ENCODE measurements around the gene BTAF1.
"Not testable (repeated sequence)": the region's sequence is repeated elsewhere in the genome, so short reads cannot be mapped to it uniquely, and the experiment has no call there.

Gene BTAF1

GRCh38 chr10:92031580-92031979, 108.0 kb downstream of the BTAF1 start:
- H3K4me3 ChIP-seq (ENCODE audit: low read length), result no peak overlapping the region
- no peak for TF ChIP-seq ZNF274 (IDR thresholded peaks at IDR 0.05; ENCODE audit: low read depth, low read length)

GRCh38 chr10:92033070-92033469, 109.5 kb downstream of the BTAF1 start:
- not testable (repeated sequence) for H3K4me3 ChIP-seq (ENCODE audit: low read length)

DNA sequence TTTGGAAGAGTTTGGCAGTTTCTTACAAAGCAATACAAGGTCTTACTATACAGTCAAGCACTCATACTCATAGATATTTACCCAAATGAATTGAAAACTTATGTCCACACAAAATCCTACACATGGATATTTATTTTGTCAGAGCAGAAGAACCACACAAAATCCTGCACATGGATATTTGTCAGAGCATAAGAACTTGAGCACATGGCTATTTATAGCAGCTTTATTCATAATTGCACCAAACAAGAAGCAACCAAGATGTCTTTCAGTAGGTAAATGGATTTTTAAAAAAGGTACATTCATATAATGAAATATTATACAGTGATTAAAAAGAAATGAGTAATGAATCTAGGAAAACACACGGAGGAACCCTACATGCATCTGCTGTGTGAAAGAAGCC, 115.4 kb downstream of the BTAF1 start:
- TF ChIP-seq ZNF274 (IDR thresholded peaks at IDR 0.05; ENCODE audit: low read depth, low read length), result no peak
- H3K4me3 ChIP-seq (ENCODE audit: low read length), result no peak overlapping the region

GRCh38 chr10:92042541-92042940, 119.0 kb downstream of the BTAF1 start:
- TF ChIP-seq ZNF274 (IDR thresholded peaks at IDR 0.05; ENCODE audit: low read depth, low read length), result no peak

DNA sequence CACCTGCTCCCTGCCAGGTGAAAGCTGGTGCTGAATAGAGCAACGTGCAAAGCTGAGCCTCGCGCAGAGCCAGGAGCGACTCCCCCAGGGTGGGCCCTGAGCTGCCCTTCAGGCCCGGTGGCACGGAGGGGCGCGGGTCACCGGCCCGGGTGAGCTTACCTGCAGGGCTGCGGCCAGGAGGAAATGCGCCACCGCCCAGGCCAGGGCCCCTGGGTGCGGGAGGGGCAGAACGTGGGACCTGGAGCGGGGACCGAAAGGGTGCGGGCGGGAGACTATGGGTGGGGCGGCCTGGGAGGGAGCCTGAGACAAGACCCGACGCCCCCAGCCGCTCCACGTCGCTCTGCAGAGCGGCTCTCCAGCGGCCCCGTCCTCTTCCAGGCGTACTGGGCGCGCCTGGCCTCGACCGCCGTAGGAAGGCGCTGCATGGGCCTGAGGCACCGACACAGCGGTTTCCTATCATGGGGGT, 122.1 kb downstream of the BTAF1 start:
- no peak overlapping the region for H3K4me3 ChIP-seq (ENCODE audit: low read length)
- TF ChIP-seq ZNF274 (IDR thresholded peaks at IDR 0.05; ENCODE audit: low read depth, low read length), result no peak

More at GRCh38 chr10:92042541-92042940, 119.0 kb downstream of the BTAF1 start:
- no peak overlapping the region for H3K4me3 ChIP-seq (ENCODE audit: low read length)

- TF ChIP-seq ZNF274 (IDR thresholded peaks at IDR 0.05; ENCODE audit: low read depth, low read length), result no peak
- no peak overlapping the region for H3K4me3 ChIP-seq (ENCODE audit: low read length)
These were observed 123.6 kb downstream of the BTAF1 start for GRCh38 chr10:92047215-92047614.

GRCh38 chr10:92052088-92052487, 128.5 kb downstream of the BTAF1 start:
- H3K4me3 ChIP-seq (ENCODE audit: low read length), result no peak overlapping the region
- no peak for TF ChIP-seq ZNF274 (IDR thresholded peaks at IDR 0.05; ENCODE audit: low read depth, low read length)

GRCh38 chr10:92052741-92053140, 129.2 kb downstream of the BTAF1 start:
- H3K4me3 ChIP-seq (ENCODE audit: low read length), result no peak overlapping the region
- TF ChIP-seq ZNF274 (IDR thresholded peaks at IDR 0.05; ENCODE audit: low read depth, low read length), result no peak

DNA sequence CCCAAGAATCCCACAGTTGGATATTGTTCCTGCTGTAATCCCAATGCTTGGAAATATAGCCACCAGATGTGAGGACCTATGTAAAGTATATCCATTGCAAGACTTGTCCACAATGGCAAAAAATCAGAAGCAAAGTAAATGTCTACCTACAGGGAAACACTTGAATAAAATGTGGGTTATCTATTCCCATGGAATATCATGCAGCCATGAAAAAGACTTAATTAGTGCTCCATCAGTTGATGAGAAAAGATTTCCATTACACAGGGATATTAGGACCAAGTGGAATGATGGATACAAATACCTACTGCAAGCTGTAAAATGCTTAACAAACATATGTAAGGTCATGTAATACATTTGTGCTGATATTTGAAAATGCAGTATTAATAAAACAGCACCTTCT, 131.2 kb downstream of the BTAF1 start:
- no peak overlapping the region for H3K4me3 ChIP-seq (ENCODE audit: low read length)
- TF ChIP-seq ZNF274 (IDR thresholded peaks at IDR 0.05; ENCODE audit: low read depth, low read length), result no peak

DNA sequence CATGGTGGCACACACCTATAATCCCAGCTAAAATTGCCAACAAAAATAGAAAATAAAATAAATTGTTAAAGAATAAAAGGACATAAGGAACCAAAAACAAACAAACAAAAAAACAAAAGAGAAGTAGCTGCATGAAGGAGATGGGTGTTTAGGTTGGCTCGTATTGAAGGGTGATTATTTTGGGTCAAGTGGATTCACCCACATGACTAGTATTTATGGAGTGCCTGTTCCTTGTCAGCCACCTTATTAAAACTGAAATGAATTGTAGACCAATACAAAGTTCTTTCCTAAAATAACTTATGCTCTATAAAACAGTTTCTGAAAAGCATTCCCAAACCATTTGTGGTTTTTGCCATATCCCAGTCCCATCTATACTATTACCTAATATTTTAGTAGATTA, 138.7 kb downstream of the BTAF1 start:
- H3K4me3 ChIP-seq (ENCODE audit: low read length), result no peak overlapping the region
- TF ChIP-seq ZNF274 (IDR thresholded peaks at IDR 0.05; ENCODE audit: low read depth, low read length), result no peak

DNA sequence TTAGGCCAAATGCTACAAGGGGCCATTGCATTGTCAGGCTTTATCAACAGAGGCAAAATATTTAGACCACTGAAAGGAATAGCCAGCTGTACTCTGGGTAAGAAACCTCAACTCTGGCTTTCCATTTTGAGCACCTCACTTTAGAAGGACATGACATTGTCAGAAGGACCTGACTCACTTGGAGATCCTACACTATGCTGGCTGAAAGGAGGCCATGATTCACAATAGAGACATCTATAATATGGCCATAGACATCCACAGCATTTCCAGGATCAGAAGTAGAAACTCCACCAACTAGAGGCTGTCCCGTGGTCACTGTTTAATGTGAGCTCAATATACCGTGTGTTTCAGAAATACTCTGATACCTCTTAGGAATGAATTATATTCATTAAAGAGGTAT, 140.9 kb downstream of the BTAF1 start:
- no peak overlapping the region for H3K4me3 ChIP-seq (ENCODE audit: low read length)
- TF ChIP-seq ZNF274 (IDR thresholded peaks at IDR 0.05; ENCODE audit: low read depth, low read length), result no peak

GRCh38 chr10:92066386-92066785, 142.8 kb downstream of the BTAF1 start:
- no peak for TF ChIP-seq ZNF274 (IDR thresholded peaks at IDR 0.05; ENCODE audit: low read depth, low read length)
- H3K4me3 ChIP-seq (ENCODE audit: low read length), result no peak overlapping the region

DNA sequence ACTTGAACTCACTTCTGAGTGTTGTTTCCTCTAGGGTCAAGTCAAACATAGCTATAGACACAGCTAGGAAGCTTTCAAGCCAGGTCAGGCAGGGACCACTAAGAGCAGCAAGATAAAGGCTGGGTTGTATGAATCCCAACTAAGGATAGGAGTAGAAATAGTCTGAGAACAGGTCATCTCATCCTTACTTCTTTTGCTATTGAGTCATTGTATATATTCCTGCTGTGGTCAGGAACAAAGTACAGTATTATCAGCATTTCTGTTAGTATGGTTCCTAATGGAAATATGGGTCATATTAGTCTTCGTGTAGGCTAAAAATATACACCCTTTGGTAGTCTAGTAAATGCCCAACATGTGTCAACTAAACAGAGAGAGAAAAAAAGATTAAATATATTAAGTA, 145.3 kb downstream of the BTAF1 start:
- no peak for TF ChIP-seq ZNF274 (IDR thresholded peaks at IDR 0.05; ENCODE audit: low read depth, low read length)
- H3K4me3 ChIP-seq (ENCODE audit: low read length), result no peak overlapping the region

- no peak for TF ChIP-seq ZNF274 (IDR thresholded peaks at IDR 0.05; ENCODE audit: low read depth, low read length)
- no peak overlapping the region for H3K4me3 ChIP-seq (ENCODE audit: low read length)
These were observed 150.7 kb downstream of the BTAF1 start for GRCh38 chr10:92074126-92074887.

DNA sequence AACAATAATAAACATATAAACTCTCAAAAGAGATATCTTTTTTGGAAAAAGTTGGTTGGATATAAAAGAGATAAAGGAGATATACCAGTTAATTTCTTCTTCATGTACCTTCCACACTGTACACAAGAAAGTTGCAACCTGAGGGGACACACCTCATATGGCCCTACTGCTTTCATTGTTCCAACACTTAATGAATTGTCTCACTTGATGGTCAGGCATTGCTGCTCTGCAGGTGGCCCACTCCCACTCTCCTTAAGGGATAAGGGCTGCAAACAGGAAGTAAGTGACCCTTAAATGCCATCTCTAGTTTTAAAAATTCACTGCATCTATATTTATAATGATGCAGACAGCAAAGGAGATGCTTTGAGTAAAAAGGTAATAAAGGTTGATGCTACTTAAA, 152.3 kb downstream of the BTAF1 start:
- no peak for TF ChIP-seq ZNF274 (IDR thresholded peaks at IDR 0.05; ENCODE audit: low read depth, low read length)
- H3K4me3 ChIP-seq (ENCODE audit: low read length), result no peak overlapping the region

DNA sequence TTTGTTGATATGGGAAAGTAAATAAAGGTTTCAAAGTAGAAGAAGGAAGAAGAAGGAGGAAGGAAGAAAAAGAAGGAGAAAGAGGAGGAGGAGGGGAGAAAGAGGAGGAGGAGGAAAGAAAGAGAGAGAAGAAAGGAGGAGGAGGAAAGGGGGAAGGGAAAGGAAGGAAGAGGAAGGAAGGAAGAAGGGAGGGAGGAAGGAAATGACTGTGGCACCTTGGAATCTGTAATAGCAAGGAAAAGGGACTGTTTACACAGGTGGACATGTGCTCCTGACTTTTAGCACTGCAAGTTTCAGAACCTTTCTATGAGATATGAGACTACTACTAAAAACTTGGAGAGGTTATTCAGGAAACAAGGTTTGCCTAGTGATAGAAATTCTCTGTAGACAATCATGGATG, 153.2 kb downstream of the BTAF1 start:
- no peak overlapping the region for H3K4me3 ChIP-seq (ENCODE audit: low read length)
- TF ChIP-seq ZNF274 (IDR thresholded peaks at IDR 0.05; ENCODE audit: low read depth, low read length), result no peak
